Tibial nerve (tissue), 4 donors: ENCODE measurements around the gene NANP. TPM values are rescaled to one million over a fixed set of nuclear protein-coding genes. Genes with fewer than 3 reads are reported as not detected.
"Not testable (repeated sequence)": the region's sequence is repeated elsewhere in the genome, so short reads cannot be mapped to it uniquely, and the experiment has no call there.

Source experiments
- DNase-seq, 2 donors: peaks; one replicate each; pipeline ENCODE4 v3.0.0-alpha.2; 2019; ENCODE audit warnings: low spot score in 2 of 2
- H3K27ac ChIP-seq, 4 donors: fragments of 200-600 bp; sonication (generic) in 3 of 4; one replicate each; pipeline ENCODE4 v1.5.1; 2017 to 2019; ENCODE audit warnings: mild to moderate bottlenecking in 1 of 4
- H3K27me3 ChIP-seq, 2 donors: fragments of 200-600 bp; sonication (generic) in 1 of 2; one replicate each; pipeline versions ENCODE4 v1.5.1 to v1.6.0; 2017 to 2019
- H3K36me3 ChIP-seq, 3 donors: fragments of 200-600 bp; sonication (generic); one replicate each; pipeline ENCODE4 v1.5.1; 2018 to 2019
- H3K4me1 ChIP-seq, 4 donors: fragments of 200-600 bp; sonication (generic) in 3 of 4; one replicate each; pipeline ENCODE4 v1.5.1; 2017 to 2019
- H3K4me3 ChIP-seq, 4 donors: fragments of 200-600 bp; sonication (generic) in 3 of 4; one replicate each; pipeline ENCODE4 v1.5.1; 2017 to 2019; ENCODE audit warnings: mild to moderate bottlenecking in 1 of 4, moderate library complexity in 1 of 4
- H3K9me3 ChIP-seq, 4 donors: fragments of 200-600 bp; sonication (generic) in 3 of 4; one replicate each; pipeline ENCODE4 v1.5.1; 2017 to 2019
- CTCF ChIP-seq, 5 experiments: fragments of 200-600 bp in 3 of 5; fragments of 450-650 bp in 2 of 5; sonication (generic) in 3 of 5; IDR thresholded peaks; one replicate each; pipeline ENCODE4 v1.5.1; 2016 to 2019; ENCODE audit warnings: antibody characterized with exemption in 5 of 5, mild to moderate bottlenecking in 3 of 5, moderate library complexity in 2 of 5
- EP300 ChIP-seq, 2 donors: sonication (generic); formaldehyde crosslinking; IDR thresholded peaks; one replicate each; pipeline ENCODE4 v1.6.1; 2017; ENCODE audit warnings: antibody characterized with exemption in 2 of 2, mild to moderate bottlenecking in 1 of 2
- POLR2A ChIP-seq, 2 donors: fragments of 450-650 bp; IDR thresholded peaks; one replicate each; pipeline ENCODE4 v1.6.1; 2017; ENCODE audit warnings: antibody characterized with exemption in 2 of 2, mild to moderate bottlenecking in 2 of 2, moderate library complexity in 2 of 2
- WGBS, 2 donors: methylation state at CpG; one replicate each; pipeline ENCODE4 v1.1.5; 2018; 5-methylcytosine and 5-hydroxymethylcytosine counted together
- total RNA-seq, 4 donors: library from RNA; depleted of rRNA; stranded (reverse); fragments of >200 nt; gene quantifications; one replicate each; pipeline ENCODE4 v1.1.0, GENCODE V29; 2016

Gene NANP
- total RNA-seq, 4 donors from 2014 or later = 2.5 to 3.6 (median 2.9) TPM

GRCh38 chr20:25632940-25633790 lies 9.4 kb upstream of the NANP start:
- TF ChIP-seq CTCF (IDR thresholded peaks at IDR 0.05) = no peak
- 75 to 79% methylated on average over 5 of the region's 5 CpGs for WGBS, 2 donors
- no peak overlapping the region for H3K27ac ChIP-seq
- no peak for DNase-seq
- H3K27me3 ChIP-seq = no peaks in the 10 kb centered on the region
- H3K4me3 ChIP-seq = no peak overlapping the region
- H3K36me3 ChIP-seq = peaks cover 0 to 38% (median 0%) of the 10 kb centered on the region in 3 donors
- H3K9me3 ChIP-seq = peaks cover 0 to 3% (median 0%) of the 10 kb centered on the region in 4 donors
- no peaks in the 10 kb centered on the region for H3K4me1 ChIP-seq

GRCh38 chr20:25630615-25631014 lies 6.8 kb upstream of the NANP start:
- WGBS, 2 donors = 97 to 98% methylated on average over 2 of the region's 2 CpGs
- peaks cover 0 to 16% (median 0%) of the 10 kb centered on the region in 3 donors for H3K36me3 ChIP-seq
- H3K27me3 ChIP-seq = not testable (repeated sequence)

GRCh38 chr20:25629816-25630499 lies 6.1 kb upstream of the NANP start:
- WGBS, 2 donors = 90 to 92% methylated on average over 8 of the region's 8 CpGs
- H3K9me3 ChIP-seq = peaks cover 0 to 3% (median 0%) of the 10 kb centered on the region in 4 donors
- H3K27me3 ChIP-seq = no peaks in the 10 kb centered on the region
- no peak for DNase-seq
- H3K4me1 ChIP-seq = peaks cover 0 to 3% (median under 1%) of the 10 kb centered on the region in 4 donors
- peaks cover 0 to 10% (median 0%) of the 10 kb centered on the region in 3 donors for H3K36me3 ChIP-seq
- no peak overlapping the region for H3K27ac ChIP-seq
- H3K4me3 ChIP-seq = no peak overlapping the region
- TF ChIP-seq EP300 (IDR thresholded peaks at IDR 0.05) (no peak), CTCF (IDR thresholded peaks at IDR 0.05) (no peak), POLR2A (IDR thresholded peaks at IDR 0.05) (no peak)

More at GRCh38 chr20:25630615-25631014, 6.8 kb upstream of the NANP start:
- H3K4me3 ChIP-seq, H3K9me3 ChIP-seq, H3K27ac ChIP-seq, H3K4me1 ChIP-seq, DNase-seq: not testable (repeated sequence)

GRCh38 chr20:25626779-25627178 lies 3.0 kb upstream of the NANP start:
- Histone ChIP-seq H3K4me3 (no peak overlapping the region), H3K4me1 (peaks cover 0 to 24% (median 11%) of the 10 kb centered on the region in 4 donors), H3K36me3 (no peaks in the 10 kb centered on the region), H3K27me3 (no peaks in the 10 kb centered on the region), H3K27ac (no peak overlapping the region), H3K9me3 (peaks cover 0 to 3% (median 0%) of the 10 kb centered on the region in 4 donors)
- 79 to 87% methylated on average over 9 of the region's 9 CpGs for WGBS, 2 donors
- no peak for TF ChIP-seq CTCF (IDR thresholded peaks at IDR 0.05)
- DNase-seq = no peak

- Histone ChIP-seq H3K4me3 (peak overlapping the region; percentile 88 to 97 (median 92)), H3K36me3 (no peaks in the 10 kb centered on the region), H3K27ac (peak overlapping the region; percentile 77 to 94 (median 90)), H3K27me3 (no peaks in the 10 kb centered on the region), H3K4me1 (peaks cover 0 to 24% (median 11%) of the 10 kb centered on the region in 4 donors), H3K9me3 (no peaks in the 10 kb centered on the region)
- TF ChIP-seq EP300 (IDR thresholded peaks at IDR 0.05) (no peak), POLR2A (IDR thresholded peaks at IDR 0.05) (no peak), CTCF (IDR thresholded peaks at IDR 0.05) (no peak)
- DNase-seq = peak in 1 of 2 donors; percentile 31
- WGBS, 2 donors = 54 to 69% methylated on average over 11 to 12 of the region's 17 CpGs
Observed at GRCh38 chr20:25624500-25624939, 706 bp upstream of the NANP start.
